ENCODE data around the gene CIRBP.

DNA sequence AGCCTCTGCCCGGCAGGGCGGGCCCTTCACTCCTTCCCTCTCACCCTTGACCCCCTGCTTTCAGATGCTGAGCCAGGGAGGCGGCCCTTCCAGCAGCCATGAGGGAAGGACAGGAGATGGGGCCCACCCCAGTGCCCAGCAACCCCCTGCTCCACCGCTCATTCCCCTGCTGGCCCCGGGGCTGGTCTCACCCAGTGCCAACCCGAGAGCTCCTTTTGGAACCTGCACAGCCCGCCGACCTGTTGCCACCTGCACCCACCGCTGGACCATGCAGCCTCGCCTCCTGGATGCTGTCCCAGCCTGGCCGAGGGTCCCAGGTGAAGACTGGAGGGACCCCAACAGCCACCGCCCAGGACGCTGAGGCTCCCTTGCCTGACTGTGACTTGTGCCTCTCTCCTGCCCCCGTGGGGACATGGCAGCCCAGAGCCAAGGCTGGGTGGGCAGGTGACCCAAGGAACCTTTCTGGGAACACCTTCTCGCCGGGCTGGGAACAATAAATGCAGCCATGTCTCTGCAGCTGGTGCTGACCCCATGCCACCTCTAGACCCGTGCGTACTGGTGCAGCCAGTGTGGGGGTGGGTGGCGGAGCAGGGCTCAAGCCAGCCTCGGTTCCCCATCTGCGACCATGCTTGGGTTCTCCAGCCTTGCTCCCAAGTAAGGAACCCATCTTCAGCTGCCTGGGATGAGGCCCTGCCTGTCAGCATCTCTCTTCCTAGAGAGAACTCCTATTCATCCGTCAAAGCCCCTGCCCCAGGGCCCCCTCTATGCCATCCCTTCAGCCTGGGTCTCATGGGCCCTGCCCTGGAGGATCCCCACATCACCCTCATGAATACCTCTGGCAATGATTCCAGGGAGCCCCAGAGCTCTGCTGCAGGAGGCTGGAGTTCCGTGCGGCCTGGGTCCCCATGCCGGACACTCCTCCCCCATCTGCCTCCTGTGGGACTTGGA, 9.9 kb downstream of the CIRBP start:
- TF ChIP-seq, protein P1, sequence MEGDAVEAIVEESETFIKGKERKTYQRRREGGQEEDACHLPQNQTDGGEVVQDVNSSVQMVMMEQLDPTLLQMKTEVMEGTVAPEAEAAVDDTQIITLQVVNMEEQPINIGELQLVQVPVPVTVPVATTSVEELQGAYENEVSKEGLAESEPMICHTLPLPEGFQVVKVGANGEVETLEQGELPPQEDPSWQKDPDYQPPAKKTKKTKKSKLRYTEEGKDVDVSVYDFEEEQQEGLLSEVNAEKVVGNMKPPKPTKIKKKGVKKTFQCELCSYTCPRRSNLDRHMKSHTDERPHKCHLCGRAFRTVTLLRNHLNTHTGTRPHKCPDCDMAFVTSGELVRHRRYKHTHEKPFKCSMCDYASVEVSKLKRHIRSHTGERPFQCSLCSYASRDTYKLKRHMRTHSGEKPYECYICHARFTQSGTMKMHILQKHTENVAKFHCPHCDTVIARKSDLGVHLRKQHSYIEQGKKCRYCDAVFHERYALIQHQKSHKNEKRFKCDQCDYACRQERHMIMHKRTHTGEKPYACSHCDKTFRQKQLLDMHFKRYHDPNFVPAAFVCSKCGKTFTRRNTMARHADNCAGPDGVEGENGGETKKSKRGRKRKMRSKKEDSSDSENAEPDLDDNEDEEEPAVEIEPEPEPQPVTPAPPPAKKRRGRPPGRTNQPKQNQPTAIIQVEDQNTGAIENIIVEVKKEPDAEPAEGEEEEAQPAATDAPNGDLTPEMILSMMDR (IDR thresholded peaks at IDR 0.05): no peak
- TF ChIP-seq POLR2A (IDR thresholded peaks at IDR 0.05): no peak
